GM19468 (cell line): ENCODE data around the gene CTSA.
A peak's percentile ranks its signal among the peaks of the same experiment; 100 is the strongest.
"Not testable (repeated sequence)": the region's sequence is repeated elsewhere in the genome, so short reads cannot be mapped to it uniquely, and the experiment has no call there.

ENCODE experiments used
- ATAC-seq: cut with Tn5 transposase; IDR thresholded peaks from one replicate; pipeline ENCODE4 v1.9.1; 2021; ENCODE audit warnings: mild to moderate bottlenecking, moderate library complexity, moderate number of reproducible peaks; ENCODE audit not compliant: unreplicated experiment; ENCODE audit errors: extremely low read depth

CTSA gene

DNA sequence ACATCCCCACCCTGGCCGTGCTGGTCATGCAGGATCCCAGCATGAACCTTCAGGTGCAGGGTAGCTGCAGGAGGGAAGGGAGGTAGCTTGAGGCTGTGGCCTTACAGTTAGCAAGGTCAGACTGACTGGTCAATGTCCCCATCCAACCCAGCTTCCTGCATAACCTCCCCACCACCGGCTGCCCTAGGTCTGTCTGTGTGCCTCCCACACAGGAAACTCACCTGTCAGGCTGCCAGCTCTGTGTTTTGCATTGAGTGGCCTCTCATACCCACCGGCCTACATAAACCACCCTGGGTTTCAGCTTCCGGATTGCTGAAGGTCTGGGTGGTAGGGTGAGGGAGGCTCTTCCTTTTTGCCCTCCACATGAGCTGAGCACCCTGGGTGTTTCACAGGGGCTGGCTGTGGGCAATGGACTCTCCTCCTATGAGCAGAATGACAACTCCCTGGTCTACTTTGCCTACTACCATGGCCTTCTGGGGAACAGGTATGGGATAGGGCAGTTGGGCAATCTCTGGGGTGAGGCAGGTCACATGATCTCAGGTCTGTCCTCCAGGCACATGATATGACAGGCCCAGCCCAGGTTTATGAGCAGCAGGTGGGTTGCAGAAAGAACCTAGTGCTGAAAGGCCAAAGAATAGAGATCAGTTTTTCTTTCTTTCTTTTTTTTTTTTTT lies 1.8 kb downstream of the CTSA start:
- ATAC-seq = no peak

DNA sequence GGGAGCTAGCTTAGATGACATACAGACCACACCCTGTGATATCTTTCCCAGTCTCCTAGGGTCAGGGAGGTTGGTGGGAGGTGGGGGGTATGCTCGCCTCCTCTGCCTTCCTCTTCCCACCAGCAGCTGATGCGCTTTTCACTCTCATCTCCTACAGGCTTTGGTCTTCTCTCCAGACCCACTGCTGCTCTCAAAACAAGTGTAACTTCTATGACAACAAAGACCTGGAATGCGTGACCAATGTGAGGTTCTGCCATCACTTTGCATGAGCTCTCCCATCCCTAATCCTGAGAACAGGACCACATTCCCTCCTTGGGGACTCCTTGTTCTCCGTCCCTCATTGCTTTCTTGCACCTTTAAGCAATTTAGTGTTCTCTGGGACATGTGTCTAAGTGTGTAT lies 2.7 kb downstream of the CTSA start:
- ATAC-seq = no peak

DNA sequence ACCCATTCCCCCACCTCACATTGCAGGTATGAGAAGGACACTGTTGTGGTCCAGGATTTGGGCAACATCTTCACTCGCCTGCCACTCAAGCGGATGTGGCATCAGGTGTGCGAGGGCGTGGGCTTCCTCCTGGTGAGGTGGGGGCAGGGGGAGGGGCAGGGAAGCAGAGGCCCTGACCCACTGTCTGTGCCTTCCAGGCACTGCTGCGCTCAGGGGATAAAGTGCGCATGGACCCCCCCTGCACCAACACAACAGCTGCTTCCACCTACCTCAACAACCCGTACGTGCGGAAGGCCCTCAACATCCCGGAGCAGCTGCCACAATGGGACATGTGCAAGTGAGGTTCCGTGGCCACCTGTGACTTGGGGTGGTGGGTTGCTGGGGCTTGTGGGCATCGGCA lies 3.7 kb downstream of the CTSA start:
- no peak for ATAC-seq

DNA sequence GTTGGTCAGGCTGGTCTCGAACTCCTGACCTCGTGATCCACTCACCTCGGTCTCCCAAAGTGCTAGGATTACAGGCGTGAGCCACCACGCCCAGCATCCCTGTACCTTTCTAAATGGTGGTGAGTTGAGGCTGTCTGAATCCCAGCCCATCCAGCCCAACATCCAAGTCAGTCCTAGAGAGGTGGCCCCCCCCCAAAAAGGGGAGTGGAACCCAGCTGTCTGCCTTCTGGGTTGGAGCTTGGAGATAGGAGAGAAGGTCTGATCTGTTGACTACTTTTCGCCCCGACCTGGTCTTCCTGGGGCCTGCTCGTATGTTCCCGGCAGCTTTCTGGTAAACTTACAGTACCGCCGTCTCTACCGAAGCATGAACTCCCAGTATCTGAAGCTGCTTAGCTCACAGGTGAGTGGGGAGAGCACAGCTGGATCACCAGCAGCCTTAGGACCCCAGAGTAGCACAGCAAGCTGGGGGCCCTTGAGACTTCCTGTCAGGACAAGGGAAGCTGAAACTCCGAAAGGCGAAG lies 5.6 kb downstream of the CTSA start:
- ATAC-seq = no peak

DNA sequence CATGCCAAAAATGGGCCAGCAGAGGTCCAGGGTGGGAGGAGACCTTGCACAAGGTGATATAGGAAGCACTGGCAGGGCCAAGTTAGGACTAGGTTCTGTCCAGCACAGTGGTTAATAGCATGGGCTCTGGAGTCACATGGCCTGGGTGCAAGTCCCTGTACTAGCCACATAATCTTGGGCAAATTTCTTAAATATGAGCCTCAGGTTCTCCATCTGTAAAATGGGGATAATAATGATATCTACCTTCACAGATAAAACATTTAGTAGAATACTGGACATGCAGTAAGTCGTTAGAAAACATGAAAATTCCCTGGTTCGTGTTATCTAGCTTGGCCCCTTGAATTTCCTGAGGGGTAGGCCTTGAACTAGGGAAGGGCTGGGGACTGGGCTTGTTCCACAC lies 6.2 kb downstream of the CTSA start:
- ATAC-seq = no peak

DNA sequence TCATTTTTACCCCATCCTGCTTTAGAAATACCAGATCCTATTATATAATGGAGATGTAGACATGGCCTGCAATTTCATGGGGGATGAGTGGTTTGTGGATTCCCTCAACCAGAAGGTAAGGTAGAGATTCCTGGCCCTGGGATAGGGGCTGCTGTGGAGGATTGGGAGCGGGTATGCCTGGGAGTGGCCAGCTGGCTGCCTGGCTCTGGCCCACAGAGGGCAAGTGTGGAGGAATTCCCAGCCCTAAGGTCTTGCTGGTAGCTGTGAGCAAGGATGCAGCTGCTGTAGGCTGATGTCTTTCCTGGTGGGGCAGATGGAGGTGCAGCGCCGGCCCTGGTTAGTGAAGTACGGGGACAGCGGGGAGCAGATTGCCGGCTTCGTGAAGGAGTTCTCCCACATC lies 6.6 kb downstream of the CTSA start:
- no peak for ATAC-seq

DNA sequence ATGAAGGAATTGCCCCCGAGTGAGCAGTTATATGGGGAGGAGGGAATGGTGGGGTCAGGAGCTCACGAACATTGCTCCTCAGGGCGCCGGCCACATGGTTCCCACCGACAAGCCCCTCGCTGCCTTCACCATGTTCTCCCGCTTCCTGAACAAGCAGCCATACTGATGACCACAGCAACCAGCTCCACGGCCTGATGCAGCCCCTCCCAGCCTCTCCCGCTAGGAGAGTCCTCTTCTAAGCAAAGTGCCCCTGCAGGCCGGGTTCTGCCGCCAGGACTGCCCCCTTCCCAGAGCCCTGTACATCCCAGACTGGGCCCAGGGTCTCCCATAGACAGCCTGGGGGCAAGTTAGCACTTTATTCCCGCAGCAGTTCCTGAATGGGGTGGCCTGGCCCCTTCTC lies 7.2 kb downstream of the CTSA start:
- ATAC-seq = no peak

DNA sequence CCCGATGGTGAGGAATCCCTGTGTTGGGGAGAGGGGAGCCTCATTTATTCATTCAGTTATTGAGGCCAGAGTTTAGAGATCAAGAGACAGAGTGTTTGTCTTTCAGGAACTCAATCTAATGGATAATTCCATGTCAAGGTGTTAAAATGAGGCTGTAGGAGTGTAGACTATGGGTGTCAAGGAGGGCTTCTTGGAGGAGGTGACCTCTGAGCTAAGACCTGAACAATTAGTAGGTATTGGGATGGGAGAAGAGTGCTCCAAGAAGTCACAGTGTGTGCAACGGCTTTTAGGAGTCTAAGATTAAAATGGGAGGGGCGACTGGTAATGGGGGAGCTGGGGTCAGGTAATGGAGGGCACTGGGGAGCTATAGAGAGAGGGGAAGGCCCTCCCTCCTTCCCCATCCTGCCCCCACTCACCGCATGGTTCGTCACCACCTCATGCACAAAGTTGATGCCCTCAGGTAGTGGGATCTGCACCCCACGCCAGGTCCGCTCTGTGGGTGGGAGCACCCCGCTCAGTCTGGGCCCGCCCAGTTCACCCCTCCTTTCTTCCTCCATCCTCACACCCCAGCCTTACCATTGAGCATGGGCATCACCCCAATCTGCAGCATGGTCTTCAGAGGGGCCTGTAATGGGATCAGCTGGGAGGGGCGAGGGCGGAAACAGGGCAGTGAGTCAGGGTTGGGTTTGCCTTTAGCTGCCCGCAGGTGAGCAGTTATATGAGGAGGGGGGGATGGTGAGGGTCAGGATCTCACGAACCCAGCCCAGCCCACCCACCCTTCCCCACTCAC lies 8.1 kb downstream of the CTSA start:
- ATAC-seq = no peak

DNA sequence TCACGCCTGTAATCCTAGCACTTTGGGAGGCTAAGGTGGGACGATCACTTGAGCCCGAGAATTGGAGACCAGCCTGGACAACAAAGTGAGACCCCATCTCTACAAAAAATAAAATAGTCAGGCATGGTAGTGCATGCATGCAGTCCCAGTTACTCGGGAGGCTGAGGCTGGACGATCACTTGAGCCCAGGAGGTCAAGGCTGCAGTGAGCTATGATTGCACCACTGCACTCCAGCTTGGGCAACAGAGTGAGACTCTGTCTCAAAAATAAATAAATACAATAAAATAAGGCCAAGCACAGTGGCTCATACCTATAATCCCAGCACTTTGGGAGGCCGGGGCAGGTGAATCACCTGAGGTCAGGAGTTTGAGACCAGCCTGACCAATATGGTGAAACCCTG lies 10.2 kb downstream of the CTSA start:
- not testable (repeated sequence) for ATAC-seq

DNA sequence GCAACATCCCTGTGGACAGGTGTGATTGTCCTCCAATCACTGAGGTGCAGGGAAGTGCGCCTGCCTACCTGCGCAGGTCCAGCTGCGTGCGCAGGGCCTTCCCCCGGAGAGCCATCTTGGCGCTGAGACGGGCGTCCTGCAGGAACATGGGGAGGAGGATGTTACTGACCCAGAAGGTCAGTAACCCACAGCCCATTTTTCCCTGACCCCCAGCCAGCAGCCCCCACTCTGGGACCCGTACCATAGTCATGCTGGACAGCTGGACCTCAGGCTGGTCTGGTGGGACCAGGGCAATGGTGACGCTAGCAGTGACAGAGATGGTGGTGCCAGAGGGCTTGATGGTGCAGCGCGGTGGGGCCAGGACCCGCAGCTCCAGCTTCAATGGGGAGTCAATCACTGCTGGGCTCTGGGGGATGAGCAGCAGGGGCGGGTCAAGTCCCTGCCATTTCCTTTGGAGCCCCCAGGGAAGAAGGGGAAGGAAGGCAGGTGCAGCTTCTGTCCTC lies 11.1 kb downstream of the CTSA start:
- no peak for ATAC-seq

DNA sequence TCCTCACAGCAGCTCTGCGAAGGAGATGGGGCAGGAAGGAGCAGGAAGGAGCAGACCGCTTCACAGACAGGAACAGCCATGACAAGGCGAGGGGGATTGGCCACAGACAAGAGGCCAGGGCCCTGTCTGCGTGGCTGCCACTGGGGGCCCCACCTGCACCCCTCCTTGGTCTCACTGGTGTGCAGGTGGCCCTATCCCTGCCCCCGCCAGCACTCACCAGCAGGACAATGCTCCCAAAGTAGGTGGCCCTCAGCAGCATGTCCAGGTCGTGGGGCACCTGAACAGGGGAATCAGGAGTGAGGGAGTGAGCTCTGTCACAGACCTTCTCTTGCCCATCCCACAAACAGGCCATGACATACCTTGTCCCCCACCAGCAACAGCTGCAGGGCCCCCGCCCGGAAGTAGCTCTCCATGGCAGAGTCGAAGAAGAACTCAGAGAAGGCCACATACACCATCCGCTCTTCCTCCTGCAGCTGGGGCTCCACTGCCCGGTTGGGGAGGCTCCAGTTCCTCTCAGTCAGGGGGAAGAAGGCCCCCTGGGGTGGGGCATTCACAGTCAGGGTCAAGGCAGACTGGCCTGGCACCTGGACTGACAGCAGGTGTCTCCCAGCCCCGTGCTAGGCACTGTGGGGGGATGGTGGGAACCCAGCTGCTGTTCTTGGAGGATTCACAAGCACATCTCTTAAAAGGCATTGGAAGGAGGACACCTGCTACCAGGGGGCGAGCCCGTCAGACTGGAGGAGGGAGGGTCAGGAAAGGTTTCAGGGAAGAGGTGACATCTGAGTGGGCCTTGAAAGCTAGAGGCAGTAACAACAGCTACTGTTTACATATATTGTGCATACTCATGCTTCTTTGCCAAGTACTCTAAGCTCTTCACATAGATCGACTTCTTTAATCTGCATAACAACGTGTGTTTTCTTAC lies 13.7 kb downstream of the CTSA start:
- no peak for ATAC-seq

DNA sequence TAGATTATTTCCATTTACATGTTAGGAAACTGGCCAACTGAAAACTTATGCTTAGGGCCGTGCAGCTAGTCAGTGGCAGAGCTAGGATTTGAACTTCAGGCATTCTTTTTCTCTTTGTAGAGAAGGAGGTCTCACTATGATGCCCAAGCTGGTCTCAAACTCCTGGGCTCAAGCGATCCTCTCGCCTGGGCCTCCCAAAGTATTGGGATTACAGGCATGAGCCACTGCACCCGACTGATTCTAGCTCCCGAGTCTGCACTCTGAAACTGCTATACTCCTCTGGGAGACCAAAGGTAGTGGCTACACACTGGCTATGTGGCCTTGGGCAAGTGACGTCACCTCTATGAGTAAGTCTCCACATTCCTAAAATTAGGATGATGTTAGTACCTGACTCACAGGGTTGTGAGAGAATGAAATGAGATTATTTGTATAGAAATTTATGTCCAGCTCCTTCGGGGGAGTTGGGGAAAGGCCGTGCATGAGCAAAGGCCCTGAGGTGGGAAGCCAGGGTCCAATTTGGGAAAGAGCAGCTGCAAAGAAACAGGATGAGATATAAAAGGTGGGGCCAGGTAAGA lies 14.5 kb downstream of the CTSA start:
- no peak for ATAC-seq

DNA sequence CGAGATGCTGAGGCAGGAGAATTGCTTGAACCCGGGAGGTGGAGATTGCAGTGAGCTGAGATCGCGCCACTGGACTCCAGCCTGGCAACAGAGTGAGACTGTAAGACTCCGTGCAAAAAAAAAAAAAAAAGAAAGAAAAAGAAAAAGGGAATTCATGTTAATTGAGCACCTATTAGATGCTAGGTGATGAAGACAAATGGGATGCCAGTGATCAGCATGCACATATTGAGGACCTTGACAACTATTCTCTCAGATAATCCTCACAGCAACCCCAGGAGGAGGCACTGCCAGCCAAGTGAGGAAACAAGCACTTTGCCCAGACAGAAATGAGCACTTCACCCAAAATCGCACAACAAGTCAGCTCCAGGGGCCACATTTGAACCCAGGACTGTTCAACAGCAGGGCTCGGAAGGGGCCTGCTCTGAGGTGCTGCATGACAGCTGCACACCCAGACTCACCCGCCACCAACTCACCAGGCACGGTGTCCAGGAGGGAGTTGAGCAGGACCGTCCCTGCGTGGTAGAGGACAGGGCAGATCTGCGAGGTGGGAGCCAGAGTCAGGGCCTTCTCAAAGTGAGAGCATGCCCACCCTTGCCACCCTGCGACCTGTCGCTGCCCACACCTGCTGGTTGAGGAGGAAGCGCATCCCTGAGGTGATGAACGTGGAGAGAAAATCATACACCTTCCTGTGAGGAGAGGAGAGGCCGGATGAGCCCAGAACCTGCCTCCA lies 16.2 kb downstream of the CTSA start:
- ATAC-seq = no peak

DNA sequence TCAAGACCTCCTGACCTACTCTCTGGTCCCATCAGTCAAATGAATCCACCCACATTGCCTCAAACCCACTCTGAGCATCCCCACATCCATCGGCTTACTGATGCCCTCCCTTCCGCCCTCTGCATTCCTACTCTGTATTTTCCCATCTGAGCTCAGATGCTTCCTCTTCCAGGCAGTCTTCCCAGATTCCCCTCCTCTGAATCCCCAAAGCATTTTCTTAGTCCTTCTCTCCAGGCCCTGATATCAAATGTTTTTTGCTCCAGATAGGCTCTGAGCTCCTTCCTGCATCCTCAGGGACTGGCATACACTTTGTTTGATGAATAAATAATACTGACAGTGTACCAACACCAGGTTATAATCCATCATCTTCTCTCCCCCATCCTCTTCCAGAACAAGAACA lies 16.9 kb downstream of the CTSA start:
- ATAC-seq = no peak

DNA sequence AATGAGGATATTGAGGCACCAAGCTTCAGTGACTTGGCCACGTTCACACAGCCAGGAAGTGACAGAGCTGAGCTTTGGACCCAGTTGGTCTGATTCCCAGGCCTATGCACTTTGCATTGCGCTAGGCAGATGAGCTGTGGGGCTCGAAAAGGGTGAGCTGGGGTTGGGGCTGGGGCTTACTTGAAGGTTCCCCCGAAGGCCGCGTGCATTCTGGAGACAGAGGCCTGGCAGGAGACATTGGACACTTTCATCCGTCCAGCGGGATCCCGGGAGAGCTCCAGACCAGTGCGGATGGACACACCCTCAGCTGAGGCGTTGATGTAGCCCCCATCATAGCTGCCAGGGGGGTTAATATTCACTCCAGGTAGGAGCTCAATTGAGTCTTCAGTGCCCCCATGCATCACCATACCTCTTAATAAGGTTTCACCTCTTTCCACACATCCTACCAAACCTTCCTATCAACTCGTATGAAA lies 18.2 kb downstream of the CTSA start:
- no peak for ATAC-seq

DNA sequence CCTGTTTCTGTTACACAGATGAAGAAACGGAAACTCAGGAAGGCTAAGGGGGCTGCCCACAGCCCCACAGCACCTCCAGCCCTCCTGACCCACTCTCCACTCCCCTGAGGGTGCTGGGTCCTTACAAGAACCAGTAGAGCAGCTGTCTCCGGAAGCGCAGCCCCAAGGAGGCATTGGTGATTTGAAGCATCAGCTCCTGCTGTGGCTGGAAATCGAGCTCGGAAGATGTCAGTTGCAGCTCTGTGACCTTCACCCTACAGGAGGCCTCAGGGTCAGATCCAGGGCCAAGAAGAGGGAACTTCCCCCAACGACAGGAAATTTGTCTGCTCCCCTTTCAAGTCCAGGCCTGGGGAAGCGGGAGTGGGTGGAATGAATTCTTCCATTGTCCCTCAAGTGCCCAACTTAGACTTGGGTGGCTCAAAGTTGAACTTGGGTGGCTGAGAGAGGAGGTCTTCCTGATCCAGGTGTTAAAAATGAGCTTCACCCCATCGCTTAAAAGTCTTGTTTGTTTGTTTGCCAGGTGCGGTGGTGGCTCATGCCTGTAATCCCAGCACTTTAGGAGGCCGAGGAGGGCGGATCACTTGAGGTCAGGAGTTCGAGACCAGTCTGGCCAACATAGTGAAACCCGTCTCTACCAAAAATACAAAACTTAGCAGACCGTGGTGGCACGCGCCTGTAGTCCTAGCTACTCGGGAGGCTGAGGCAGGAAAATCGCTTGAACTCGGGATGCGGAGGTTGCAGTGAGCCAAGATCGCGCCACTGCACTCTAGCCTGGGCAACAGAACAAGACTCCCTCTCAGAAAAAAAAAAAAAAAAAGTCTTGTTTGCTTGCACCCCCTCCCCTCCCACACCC lies 18.9 kb downstream of the CTSA start:
- ATAC-seq = no peak

DNA sequence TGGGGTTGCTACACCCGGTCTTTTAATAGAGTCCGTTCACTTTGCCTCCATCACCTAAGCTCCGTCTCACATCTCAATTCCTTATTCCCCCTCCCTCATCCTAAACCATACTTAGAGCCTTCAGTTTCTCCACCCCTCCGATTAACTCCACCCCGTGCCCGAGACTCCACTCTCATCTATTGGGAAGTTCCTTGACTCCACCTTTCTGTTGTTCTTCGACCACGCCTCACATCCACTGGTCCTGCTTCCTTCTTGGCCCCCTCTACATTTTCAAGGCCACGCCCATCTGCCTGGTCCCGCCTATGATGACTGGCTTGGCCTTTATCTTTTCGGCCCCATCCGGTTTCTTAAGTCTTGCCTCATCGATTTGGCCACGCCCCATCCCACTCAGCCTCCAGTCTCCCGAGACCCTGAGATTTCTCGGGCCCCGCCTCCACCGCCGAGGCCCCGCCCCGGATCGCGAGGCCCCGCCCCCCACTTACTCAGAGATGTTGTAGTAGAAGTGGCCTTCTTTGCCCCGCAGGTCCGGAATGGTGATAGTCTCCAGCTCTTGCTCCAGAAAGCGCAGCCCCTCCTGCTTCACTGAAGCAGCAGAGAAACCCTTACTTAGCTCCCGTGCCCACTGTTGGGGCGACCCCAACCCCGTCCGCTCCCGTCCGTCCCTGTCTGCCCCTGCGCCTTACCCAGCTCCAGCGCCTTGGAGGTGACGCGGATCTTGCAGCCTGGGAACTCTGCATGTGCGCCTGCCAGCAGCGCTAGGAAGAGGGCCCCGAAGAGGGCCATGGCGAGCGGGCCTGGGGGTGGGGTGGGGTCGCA lies 19.7 kb downstream of the CTSA start:
- peak; percentile 76 for ATAC-seq
